NAMALWA (cell line): ENCODE results near the gene HIBADH.

Source experiments
- DNase-seq: peaks from one replicate; pipeline ENCODE4 v3.0.0-alpha.2; 2015; ENCODE audit warnings: low spot score

Gene HIBADH

DNA sequence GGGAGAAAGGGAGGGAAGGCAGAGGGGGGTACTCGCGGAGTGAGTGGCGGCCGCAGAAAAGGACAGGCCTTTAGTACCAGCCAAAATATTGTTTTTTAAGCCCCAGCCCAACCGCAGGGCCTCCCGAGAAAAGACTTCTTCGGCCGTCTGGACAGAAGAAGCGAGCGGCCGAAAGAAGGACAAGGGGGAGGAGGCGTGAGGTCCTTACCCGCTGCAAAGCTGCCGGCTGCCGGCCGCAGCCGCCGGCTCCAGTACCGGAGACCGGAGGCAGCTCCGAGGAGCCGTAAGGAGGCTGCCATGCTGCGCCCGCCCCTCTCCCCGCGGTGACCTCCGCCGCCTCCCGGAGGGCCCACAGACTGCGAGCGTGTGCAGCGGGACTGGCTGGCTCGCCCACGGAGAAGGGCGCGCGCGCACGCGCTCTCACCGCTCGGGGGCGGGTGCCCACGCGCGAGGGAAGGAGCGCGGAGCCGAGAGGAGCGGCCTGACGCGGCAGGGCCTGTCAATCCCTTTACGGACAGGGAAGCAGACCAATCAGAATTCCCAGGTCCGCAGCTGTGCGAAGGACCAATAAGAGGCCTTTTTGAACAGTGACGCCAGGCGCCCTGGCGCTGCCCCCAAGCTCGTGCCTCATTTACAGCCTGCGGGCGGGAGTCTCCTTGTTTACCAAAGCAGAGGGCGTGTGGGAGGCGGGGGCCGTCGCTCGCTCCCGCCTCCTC is at the start of gene HIBADH:
TSS of gene HIBADH (minus strand) at position 394 of the 716 bp plus-strand sequence. CDS start at position 299, 95 bp downstream.
- DNase-seq: peak; percentile 100

DNA sequence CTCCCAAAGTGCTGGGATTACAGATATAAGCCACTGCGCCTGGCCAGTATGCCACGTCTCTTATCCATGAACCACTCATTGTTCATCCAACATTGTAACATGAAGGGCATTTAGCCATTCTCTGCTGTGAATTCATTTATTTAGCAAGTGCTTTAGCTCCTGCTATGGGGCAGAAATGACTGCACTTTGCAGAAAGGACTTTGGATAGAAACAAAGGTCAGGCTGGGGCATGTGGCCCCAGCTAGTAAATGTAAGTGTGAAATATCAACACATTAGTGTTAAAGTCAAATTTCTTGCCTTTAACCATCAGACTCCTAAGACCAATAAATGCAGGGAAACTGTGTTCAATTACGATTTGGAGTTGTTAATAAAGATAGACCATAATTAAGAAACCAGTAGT is 49.5 kb upstream of the HIBADH start:
- DNase-seq: no peak

DNA sequence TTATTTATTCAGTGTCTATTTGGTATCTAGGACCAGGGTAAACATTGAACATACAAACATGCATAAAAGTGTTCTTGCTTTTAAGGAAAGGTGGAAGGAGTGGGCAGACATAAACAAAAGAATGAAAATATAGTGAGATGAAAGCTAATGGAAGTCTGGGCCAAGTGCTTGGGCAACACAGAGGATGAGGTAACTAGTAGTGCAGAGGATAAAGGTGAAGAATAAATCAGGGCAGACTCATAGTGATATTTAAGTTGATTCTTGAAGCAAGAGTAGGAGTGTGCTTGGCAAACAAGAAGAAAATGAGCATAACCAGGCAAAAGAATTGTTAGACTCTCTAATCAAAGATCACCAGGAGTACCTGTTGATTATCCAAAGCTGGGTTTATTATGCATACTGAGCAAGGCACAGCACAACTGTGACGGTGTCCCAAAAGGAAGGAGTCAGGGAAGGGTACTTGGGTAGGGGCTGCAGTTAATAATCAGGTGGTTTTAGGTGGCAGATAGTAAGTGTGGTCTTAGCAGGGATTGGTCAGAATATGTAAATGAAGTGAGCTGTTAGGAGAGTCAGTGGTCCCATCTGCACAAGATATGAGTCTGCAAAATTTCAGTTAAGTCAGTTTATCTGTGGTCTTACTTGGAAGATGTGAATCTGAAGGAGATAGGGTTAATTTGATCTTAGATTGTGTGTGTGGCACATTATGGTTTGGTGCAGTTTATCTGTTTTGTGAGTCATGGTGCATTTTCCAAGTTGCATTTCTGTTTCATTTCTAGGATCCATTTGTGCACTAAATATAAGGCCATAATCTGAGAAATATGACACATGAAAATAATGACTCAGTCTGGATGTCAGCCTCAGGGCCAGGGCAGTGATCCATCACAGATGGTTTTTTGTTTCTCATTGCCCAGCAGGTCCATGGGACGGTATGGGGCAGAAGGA is 46.7 kb upstream of the HIBADH start:
- no peak for DNase-seq

DNA sequence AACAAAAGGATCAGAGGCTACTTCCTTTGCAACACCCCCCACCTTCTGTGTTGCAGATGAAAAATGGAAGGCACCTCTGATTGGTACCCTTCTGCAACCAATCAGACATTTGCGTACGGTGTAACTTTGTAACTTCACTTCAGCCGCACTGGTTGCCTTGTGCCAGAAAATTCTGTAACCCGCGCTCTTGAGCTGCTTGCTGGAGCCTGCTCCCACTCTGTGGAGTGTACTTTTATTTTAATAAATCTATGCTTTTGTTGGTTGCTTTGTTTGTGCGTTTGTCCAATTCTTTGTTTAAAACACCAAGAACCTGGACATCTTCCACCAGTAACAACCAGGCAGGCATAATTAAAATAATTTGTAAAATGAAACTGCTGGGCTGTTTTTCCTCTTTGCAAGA is 45.8 kb upstream of the HIBADH start:
- no peak for DNase-seq

DNA sequence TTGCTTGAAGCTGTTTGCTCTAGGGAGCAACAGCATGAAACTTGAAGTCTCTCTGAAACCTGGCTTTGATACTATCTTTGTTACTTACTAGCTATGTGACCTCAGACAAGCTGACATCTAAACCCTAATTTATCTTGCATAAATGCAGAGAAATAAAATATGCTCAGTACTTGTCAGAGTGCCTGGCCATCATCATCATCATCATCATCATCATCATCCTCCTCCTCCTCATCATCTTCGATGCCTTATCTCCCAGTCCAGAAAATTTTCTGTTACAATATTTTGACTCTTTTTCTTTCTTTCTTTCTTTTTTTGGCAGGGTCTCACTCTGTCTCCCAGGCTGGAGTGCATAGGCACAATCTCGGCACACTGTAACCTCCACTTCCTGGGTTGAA is 42.5 kb upstream of the HIBADH start:
- no peak for DNase-seq

DNA sequence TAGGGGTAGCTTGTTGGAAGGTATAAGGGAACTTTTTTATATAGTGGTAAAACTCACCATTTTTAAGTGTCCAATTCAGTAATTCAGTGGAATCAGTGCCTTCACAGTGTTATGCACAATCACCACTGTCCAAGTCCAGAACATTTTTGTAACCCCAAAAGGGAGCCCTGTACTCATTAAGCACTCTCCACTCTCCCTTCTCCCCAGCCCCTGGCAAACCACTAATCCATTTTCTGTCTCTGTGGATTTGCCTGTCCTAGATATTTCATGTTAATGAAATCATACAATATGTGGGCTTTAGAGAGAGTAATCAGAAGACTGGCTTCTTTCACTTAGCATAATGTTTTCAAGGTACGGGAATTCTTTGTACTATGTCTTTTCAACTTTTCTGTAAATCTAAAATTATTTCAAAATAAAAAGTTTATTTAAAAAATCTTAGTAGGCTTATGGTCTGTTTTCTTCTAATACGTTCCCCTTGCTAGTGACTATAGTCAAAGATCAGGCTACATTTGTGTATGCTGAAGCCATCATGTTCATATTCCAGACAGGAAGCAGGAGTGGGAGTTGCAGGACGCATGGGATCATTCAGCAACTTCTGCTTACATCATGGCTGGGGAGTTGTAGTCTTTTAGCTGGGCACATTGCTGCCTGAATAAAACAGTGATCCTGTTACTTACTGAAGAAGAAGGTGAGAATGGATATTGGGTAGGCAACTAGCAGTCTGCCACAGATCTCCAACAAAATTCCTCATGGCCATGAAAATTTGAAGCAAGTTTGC is 41.9 kb upstream of the HIBADH start:
- DNase-seq: no peak

DNA sequence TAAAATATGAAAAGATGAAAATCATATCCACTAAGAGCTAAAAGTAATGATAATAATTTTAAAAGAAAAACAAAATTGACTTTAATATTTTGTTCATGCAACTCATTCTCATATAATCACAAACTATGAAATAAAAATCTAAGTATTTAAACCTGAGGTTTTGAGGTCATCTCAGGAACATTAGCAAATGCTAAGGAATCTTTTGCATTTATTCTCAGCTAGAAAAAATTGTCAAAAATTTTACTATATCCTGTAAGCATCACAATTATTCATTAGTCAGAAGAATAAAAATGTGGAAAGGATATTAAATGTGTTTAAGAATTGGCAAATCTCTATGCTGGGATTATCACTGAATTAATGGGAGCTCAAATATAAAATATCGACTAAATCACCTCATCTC is 40.5 kb upstream of the HIBADH start:
- no peak for DNase-seq

DNA sequence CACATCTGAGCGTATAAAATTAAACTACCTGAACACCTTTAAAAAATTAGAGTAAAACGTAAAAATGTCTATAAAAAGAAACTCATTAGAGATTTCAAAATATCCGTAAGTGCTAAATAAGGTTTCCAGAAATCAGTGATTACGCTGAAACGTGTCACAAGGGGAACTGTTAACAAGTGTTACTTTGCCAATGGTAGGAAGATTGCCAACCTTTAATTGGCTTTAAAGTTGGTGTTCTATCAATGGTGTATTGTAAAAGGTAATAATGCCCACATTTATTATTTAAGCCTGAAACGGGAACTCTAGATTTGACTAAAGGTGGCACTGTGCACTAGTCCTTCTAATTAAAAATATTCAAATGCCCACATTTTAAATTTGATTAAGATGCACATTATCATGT is 37.8 kb upstream of the HIBADH start:
- no peak for DNase-seq

DNA sequence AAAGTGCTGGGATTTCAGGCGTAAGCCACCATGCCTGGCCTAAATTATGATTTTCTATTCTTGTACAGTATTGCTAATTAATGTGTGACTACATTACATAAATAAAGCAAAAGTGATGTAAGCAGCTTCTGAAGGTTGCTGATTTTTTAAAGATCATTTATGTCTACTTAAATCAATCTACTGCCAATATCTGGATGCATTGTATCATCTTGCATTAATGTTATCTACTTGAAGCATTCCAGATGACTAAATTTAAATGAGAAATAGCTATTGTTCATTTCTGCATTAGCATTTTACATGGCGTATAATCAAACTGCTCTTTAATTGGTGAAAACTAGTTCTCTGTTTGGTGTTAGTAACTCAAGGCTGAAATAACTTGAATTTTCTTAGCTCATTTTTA is 37.1 kb upstream of the HIBADH start:
- no peak for DNase-seq

DNA sequence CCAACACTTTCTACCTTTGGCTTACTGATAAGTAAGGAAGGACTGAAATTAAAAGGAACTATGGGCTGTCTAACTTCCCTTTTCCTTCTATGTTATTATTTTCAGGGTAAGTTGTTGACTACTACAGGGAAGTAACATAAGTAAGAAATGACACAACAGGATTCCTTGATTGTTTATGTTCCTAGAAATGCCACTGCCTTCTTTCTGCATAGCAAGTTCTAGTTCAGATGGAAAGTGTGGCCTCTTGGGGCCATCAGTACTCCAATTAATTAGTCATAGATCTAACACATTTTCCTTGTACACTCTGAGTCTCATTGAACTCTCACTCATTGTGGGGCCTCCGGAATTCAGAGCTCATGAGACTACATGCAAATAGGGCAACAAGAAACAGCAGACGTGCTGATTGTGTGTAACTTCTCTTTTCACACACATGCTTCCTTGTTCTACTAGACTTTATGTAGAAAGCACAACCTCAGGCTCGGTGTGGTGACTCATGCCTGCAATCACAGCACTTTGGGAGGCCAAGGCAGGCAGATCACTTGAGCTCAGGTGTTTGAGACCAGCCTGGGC is 35.3 kb upstream of the HIBADH start:
- peak; percentile 78 for DNase-seq

DNA sequence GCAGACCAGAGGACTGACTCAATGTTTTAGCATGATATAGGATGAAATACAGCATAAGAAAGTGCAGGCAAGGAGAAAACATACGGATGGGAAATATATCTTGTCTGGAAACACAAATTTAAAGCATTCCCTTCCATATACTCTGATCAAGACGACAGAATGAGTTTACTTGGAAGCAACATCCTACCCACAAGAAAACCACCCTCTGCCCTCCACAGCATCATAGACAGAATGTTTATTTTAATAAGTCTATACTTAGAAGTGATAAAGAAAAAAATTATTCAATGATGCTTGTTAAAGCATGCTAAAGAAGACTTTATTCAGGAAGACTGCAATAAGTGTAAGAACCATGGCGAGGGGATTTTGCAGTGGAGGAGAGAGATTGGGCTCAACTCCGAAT is 32.4 kb upstream of the HIBADH start:
- no peak for DNase-seq

DNA sequence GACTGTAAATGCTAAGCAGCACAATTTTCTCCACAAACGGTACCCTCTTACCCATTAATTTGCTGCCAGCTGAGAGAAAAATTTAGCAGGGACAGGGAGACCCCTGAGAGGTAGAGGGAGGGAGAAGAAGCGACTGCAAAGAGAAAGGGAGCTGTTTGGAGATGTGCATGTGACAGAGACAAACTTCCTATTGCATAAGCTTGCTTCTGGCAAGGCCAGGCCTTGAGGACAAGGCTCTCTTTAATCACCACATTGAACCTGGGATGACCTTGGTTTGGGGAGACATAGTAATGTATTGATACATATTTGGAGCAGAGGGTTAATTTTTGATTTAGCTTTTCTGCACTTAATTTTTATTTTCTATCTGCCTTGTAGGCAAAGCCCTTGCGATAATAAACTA is 31.1 kb upstream of the HIBADH start:
- DNase-seq: no peak

DNA sequence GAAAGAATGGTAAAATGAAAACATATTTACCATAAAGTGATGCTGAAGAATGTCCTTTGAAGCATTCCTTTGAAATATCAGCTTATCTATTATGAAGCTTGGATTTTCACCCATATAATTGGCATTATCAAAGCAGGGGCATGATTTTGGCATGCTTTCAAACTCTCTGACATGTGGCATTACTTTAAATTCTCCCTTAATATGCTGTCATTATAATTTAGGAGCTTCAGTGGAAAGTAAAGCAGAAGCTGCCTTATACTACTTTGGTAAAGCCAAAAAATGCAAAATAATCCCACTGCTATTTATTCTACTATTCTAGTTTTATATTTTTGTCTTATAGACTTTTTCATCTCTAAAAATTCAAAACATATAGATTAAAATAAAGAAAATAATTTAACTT is 28.0 kb upstream of the HIBADH start:
- DNase-seq: no peak

DNA sequence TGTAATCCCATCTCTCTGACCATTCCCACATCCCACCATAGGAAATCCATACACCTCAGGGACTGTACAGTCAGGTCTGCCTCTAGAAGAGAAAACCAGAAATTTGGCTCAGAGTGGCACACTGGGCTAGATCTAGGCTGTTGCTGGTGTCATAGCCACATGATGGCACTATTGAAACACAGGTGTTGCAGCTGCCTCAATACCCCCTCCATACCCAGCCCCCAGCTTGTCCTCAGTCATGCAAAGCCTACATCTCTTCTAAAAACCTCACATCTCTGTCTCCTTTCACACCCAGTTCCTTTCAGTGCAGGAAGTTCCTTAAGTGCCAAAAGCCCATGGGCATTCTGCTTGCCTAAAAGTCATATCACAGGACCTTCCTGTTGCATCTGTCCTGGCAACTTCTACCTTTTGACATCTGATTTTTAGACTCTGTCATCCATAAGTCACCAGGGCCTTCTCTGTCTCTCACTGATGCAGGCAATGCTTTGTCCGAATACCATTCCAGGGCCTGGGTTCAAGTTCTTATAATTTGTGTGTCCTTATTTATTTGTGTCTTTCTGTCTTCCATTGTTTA is 27.0 kb upstream of the HIBADH start:
- peak; percentile 82 for DNase-seq

DNA sequence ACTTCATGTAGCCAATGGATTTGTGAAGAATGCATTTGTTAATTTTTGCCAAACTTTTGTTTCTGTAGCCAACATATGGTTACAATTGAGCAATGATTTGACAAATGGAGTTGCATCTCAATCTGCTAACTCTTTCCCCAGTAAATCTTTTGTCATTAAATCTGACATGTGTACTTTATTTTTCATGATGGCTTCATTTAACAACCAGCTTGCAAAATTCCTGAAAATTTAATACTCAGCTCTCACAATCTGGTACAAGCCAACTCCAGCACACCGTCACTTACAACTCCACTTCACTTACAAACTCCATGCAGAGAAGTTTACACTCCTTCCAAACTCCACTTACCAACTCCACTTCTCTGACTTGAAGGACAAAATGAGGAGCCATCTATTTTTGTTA is 26.5 kb upstream of the HIBADH start:
- DNase-seq: no peak

DNA sequence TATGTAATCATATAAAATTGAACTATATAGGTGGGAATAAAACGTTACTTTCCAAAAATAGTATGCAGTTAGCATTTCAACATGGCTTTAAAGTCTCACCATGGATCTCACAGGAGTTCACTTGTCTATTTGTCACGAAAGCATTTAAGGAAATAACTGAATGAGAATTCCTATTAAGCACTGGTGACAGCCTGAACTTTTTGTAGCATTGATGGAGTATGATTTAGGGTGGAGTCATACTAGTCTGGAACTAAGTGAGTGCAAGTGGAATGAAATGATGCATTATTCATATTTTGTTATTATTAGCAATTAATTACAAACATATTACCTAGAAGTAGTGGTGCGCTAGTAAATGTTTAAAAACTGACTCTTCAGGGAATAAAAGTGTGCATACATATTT is 26.0 kb upstream of the HIBADH start:
- no peak for DNase-seq

DNA sequence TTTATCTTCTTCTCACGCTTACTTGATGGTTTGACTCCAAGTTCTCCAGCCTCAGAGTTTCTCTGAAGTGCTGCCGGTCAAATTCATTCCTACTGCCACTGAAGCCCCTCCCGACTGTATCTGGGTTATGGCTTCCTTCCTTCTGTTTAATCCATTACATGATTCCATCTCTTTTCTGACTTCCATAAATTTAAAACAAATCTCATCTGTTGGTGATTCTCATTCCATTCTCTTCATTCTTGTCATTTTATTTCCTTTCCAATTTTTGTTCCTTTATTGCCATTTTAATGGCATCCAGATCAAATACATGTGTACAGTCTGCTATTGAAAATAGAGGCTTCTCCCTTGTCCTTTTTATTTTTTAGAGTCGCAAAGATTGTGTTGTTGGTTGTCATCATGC is 25.4 kb upstream of the HIBADH start:
- no peak for DNase-seq

DNA sequence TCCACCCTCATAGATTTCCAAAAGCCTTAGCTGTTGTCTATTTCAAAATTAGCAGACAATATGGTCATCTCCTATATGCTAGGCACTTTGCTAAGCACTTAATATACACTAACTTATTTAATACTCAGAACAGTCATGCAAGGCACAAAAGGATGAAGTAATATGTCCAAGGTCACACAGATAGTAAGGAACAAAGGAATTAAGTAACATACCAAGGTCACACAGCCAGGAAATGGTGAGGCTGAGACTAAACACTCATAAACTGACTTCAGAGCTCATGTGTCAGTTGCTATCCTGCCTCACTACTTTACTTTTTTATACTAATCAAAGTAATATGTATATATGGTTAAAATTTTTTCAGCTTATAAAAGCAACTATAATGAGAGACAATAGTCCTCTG is 23.6 kb upstream of the HIBADH start:
- no peak for DNase-seq

DNA sequence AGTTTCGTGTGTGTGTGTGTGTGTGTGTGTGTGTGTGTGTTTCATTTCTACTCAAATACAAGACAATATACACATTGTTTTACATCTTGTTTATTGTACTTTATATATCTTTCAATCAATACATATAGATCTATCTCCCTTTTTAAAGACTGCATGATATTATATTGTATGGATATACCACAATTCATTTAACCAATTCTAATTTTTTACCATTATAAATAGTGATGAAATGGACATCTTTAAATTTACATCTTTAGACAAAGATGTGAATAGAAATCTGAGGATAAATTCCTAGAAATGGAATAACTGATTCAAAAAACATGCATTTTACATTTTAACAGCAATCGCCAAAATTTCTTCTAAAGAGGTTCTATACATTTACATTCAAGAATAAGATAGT is 23.2 kb upstream of the HIBADH start:
- no peak for DNase-seq

DNA sequence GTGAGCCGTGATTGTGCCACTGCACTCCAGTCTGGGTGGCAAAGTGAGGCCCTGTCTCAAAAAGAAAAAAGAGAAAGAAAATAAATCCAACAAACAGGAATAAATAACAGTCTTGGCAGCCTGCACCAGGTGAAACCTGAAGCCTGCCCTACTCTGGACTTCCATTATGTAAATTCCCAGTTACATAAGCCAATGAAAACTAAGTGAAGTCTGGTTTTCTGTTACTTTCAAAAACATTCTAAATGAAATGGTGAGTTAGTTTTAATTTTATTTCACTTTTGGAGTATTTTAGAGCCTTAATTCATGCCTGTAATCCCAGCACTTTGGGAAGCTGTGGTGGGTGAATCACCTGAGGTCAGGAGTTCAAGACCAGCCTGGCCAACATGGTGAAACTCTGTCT is 22.5 kb upstream of the HIBADH start:
- DNase-seq: no peak

DNA sequence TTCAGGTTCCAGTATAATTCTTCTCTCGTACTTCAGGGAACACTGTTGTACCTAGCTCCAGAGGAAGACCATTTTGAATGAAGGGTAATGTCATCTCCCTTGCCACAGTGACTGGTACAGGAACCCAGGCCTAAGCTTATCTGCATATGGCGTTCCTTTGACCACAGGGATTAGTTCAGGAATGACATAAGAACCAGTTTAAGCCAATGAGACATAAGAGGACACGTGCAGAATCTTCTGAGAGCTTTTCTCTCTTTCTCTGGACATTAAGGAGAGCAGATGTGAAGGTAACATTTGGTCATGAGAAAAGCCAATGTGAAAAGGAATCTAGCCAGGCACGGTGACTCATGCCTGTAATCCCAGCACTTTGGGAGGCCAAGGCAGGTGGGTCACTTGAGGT is 21.8 kb upstream of the HIBADH start:
- DNase-seq: no peak

DNA sequence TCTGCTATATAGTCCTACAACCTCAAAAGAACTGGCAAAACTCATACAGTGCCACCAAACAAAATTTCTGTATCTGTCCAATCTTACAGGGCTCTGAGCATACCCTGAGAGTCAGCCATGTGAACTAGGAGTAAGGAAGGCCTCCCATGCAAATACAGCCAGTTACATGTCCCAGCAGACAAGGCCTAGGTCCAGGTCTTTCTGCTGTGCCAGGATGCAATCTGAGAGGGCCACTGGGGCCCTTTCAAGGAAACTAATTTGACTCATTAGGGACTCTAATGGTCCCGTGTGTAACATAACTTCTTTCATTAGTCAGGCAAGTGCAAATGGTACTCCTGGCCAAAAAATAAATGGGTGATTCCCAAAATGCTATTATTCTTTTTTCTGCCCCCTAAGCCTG is 17.9 kb upstream of the HIBADH start:
- DNase-seq: no peak
